ENCODE data around the gene PRKAG2. TPM values are rescaled to one million over a fixed set of nuclear protein-coding genes. Genes with fewer than 3 reads are reported as not detected.

PRKAG2 gene
- total and polyA plus RNA-seq, 2 of the 13 experiments (the other 11 are each of a cell fraction or from before 2014, with no cell fraction given), result 0.90 to 1.3 TPM

DNA sequence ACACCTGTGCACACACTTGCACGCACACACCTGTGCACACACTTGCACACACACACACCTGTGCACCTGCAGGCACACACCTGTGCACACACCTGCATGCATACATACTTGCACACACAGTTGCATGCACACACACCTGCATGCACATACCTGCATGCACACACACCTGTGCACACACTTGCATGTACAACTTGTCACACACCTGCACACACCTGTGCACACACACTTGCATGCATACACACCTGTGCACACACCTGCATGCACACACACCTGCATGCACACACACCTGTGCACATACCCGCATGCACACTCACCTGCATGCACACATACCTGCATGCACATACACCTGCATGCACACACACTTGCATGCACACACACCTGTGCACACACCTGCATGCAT is 207.2 kb downstream of the PRKAG2 start:
- intact Hi-C loops (cut with micrococcal nuclease; ENCODE audit: unreplicated experiment), result no loop called here
- no peak for FAIRE-seq
- Histone ChIP-seq H3K36me3 (replicated peaks in 1 of 2; ENCODE audit: control insufficient read depth in 1 of 2, insufficient read depth in 2 of 2, low read length in 2 of 2) (no peaks in the 10 kb centered on the region), H2AFZ (ENCODE audit: low read length) (no peak overlapping the region), H3K27ac (ENCODE audit: extremely low read length, insufficient read depth, low read length) (no peak overlapping the region), H3K9ac (ENCODE audit: insufficient read depth, low read depth, low read length) (no peak overlapping the region), H3K79me2 (ENCODE audit: insufficient read depth, low read length) (no peaks in the 10 kb centered on the region), H3K4me2 (ENCODE audit: low read depth, low read length) (no peak overlapping the region), H4K20me1 (ENCODE audit: insufficient read depth, low read length) (no peaks in the 10 kb centered on the region), H3K9me3 (ENCODE audit: low read length) (no peaks in the 10 kb centered on the region), H3K4me3 (replicated peaks in 1 of 3; ENCODE audit: insufficient read depth in 1 of 3, low read depth in 2 of 3, low read length in 3 of 3) (no peak overlapping the region), H3K4me1 (ENCODE audit: insufficient read depth, low read length) (no peaks in the 10 kb centered on the region), H3K27me3 (ENCODE audit: control insufficient read depth in 1 of 2, insufficient read depth in 2 of 2, low read length in 2 of 2) (no peaks in the 10 kb centered on the region; a peak in 1 of 5 replicates)
- ATAC-seq, result no peak
- DNase-seq (ENCODE audit: low spot score), result no peak
- POLR2A ChIA-PET, result no interaction called here
- in situ Hi-C loops (cut with HindIII; ENCODE audit: extremely low pct_ligation_motif_present, low pct_unique_long_range_greater_than_20kb), result no loop called here
- TF ChIP-seq ZBTB21 (CRISPR knock-in tag; IDR thresholded peaks at IDR 0.05) (no peak), ZNF563 (CRISPR knock-in tag; IDR thresholded peaks at IDR 0.05) (no peak), TGIF2 (CRISPR knock-in tag; IDR thresholded peaks at IDR 0.05) (no peak), ZNF432 (CRISPR knock-in tag; IDR thresholded peaks at IDR 0.05; ENCODE audit: borderline replicate concordance) (no peak), ZNF354B (CRISPR knock-in tag; IDR thresholded peaks at IDR 0.05) (no peak), SATB2 (CRISPR knock-in tag; IDR thresholded peaks at IDR 0.05) (no peak), ZNF446 (CRISPR knock-in tag; IDR thresholded peaks at IDR 0.05) (no peak), MYNN (CRISPR knock-in tag; IDR thresholded peaks at IDR 0.05; ENCODE audit: low read depth) (no peak), ZNF343 (CRISPR knock-in tag; IDR thresholded peaks at IDR 0.05) (no peak), NFYB (CRISPR knock-in tag; IDR thresholded peaks at IDR 0.05) (no peak), ZMYM2 (CRISPR knock-in tag; IDR thresholded peaks at IDR 0.05) (no peak), CBX1 (IDR thresholded peaks at IDR 0.05; ENCODE audit: low read depth) (no peak), NCOA2 (CRISPR knock-in tag; IDR thresholded peaks at IDR 0.05) (no peak), NBN (conservative IDR thresholded peaks at IDR 0.05) (no peak), NR2F2 (IDR thresholded peaks at IDR 0.05; ENCODE audit: borderline replicate concordance, low read depth) (no peak), RARG (CRISPR knock-in tag; IDR thresholded peaks at IDR 0.05; ENCODE audit: low read depth) (no peak), ZNF703 (CRISPR knock-in tag; IDR thresholded peaks at IDR 0.05; ENCODE audit: borderline replicate concordance) (no peak), ERF (CRISPR knock-in tag; IDR thresholded peaks at IDR 0.05) (no peak)
- TF ChIP-seq, protein P1, sequence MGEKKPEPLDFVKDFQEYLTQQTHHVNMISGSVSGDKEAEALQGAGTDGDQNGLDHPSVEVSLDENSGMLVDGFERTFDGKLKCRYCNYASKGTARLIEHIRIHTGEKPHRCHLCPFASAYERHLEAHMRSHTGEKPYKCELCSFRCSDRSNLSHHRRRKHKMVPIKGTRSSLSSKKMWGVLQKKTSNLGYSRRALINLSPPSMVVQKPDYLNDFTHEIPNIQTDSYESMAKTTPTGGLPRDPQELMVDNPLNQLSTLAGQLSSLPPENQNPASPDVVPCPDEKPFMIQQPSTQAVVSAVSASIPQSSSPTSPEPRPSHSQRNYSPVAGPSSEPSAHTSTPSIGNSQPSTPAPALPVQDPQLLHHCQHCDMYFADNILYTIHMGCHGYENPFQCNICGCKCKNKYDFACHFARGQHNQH (CRISPR knock-in tag; IDR thresholded peaks at IDR 0.05), result no peak
- TF ChIP-seq, protein P2, sequence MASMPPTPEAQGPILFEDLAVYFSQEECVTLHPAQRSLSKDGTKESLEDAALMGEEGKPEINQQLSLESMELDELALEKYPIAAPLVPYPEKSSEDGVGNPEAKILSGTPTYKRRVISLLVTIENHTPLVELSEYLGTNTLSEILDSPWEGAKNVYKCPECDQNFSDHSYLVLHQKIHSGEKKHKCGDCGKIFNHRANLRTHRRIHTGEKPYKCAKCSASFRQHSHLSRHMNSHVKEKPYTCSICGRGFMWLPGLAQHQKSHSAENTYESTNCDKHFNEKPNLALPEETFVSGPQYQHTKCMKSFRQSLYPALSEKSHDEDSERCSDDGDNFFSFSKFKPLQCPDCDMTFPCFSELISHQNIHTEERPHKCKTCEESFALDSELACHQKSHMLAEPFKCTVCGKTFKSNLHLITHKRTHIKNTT (CRISPR knock-in tag; IDR thresholded peaks at IDR 0.05), result no peak
- WGBS (ENCODE audit: low lambda C conversion rate), result 89% methylated on average over 2 of the region's 2 CpGs
- CTCF ChIA-PET (ENCODE audit: low intra/inter-chr PET ratio, low total read pairs), result no interaction called here
- no TSS peak for BruUV-seq (replicated peaks)
